Transverse colon (tissue), 4 donors: Measurements from ENCODE around the gene THSD8. TPM values are rescaled to one million over a fixed set of nuclear protein-coding genes. Genes with fewer than 3 reads are reported as not detected.

Experiments
- DNase-seq: peaks from one replicate; pipeline ENCODE4 v3.0.0-alpha.2; 2019
- H3K27ac ChIP-seq, 4 donors: fragments of 200-600 bp; sonication (generic); 2 replicates each; pipeline ENCODE4 v1.5.1; 2016 to 2018; ENCODE audit warnings: inconsistent platforms in 4 of 4
- H3K27me3 ChIP-seq: fragments of 200-600 bp; sonication (generic); 2 replicates; pipeline ENCODE4 v1.5.1; 2017; ENCODE audit warnings: inconsistent platforms
- H3K36me3 ChIP-seq, 4 donors: fragments of 200-600 bp; sonication (generic); 2 replicates each; pipeline ENCODE4 v1.5.1; 2017 to 2019; ENCODE audit warnings: inconsistent platforms in 4 of 4
- H3K4me1 ChIP-seq, 4 donors: fragments of 200-600 bp; sonication (generic); 2 replicates each; pipeline ENCODE4 v1.5.1; 2017 to 2020; ENCODE audit warnings: inconsistent platforms in 4 of 4
- H3K4me3 ChIP-seq, 4 donors: fragments of 200-600 bp; sonication (generic); 1 replicate in 1 of 4; 2 replicates in 3 of 4; pipeline versions ENCODE4 v1.5.1 to v1.6.1; 2017 to 2019; ENCODE audit warnings: inconsistent platforms in 4 of 4
- H3K9me3 ChIP-seq, 2 donors: fragments of 200-600 bp; sonication (generic); 2 replicates each; pipeline ENCODE4 v1.5.1; 2017 to 2019; ENCODE audit warnings: inconsistent platforms in 2 of 2
- EP300 ChIP-seq: sonication (generic); formaldehyde crosslinking; IDR thresholded peaks from one replicate; pipeline ENCODE4 v1.6.1; 2017; ENCODE audit warnings: antibody characterized with exemption, low read depth
- POLR2A ChIP-seq: fragments of 450-650 bp; IDR thresholded peaks from one replicate; pipeline ENCODE4 v1.6.1; 2016; ENCODE audit warnings: antibody characterized with exemption, mild to moderate bottlenecking, moderate library complexity
- POLR2AphosphoS5 ChIP-seq, 3 donors: sonication (generic); formaldehyde crosslinking; IDR thresholded peaks; one replicate each; pipeline ENCODE4 v1.6.1; 2016; ENCODE audit warnings: antibody characterized with exemption in 3 of 3
- WGBS, 2 donors: methylation state at CpG; one replicate each; pipeline ENCODE4 v1.1.5; 2018; ENCODE audit warnings: low coverage in 1 of 2; 5-methylcytosine and 5-hydroxymethylcytosine counted together
- in situ Hi-C, 4 donors: fragments of 200-750 bp; cut with MboI; loops; one replicate each; pipeline versions ENCODE4 v1.15.0 to v1.15.1; 2017; ENCODE audit warnings: low sequenced_read_pairs in 3 of 4, low pct_ligation_motif_present in 1 of 4, low pct_unique_long_range_greater_than_20kb in 1 of 4
- intact Hi-C: fragments of 100-400 bp; cut with DNase I; formaldehyde crosslinking; loops from one replicate; pipeline ENCODE4 v1.15.1; 2023; ENCODE audit warnings: low total_unique reads
- total RNA-seq, 4 donors: library from RNA; depleted of rRNA; stranded (reverse); fragments of >200 nt; gene quantifications; one replicate each; pipeline ENCODE4 v1.1.0, GENCODE V29; 2016
- TF ChIP-seq, protein P1 (sequence below), 5 experiments: fragments of 200-600 bp in 3 of 5; fragments of 450-650 bp in 2 of 5; sonication (generic) in 3 of 5; IDR thresholded peaks; 1 replicate in 2 of 5; 2 replicates in 3 of 5; pipeline ENCODE4 v1.5.1; 2016 to 2017; ENCODE audit warnings: antibody characterized with exemption in 5 of 5, inconsistent platforms in 3 of 5, mild to moderate bottlenecking in 2 of 5, moderate library complexity in 1 of 5

THSD8 gene
- total RNA-seq, 4 donors from 2014 or later, result 1.6 TPM; not detected in 3

DNA sequence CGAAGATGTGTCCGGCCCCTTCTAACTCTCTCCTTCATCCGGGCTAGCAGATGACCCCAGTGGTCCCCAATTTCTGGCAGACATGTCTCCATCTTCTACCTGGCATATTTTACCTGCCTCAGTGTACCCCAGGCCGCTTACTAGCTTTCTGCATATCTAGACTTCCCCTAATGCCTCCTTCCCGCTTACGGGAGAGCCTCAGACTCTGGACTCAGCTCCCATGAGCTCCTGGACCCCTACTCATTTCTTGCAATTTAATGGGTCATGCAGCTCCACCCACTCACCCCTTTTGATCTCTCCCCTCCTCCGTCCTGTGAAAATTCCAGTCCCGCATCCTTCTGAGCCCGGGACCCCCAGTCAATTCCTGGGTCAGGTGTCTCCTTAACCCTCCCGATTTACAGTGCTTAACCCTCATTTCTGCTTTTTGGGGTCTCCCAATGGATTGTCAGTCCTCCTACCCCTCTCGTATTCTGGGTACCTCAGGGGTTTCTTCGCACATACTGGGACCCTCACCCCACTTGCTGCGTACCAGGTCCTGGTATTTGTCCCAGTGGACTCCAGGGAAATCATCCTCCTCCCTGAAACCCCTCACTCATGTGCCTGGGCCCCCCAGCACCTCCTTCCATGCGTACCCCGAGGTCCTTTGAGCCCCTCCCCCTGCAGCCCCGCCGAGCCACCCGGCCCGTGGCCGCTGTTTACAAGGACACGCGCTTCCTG lies 11.1 kb upstream of the THSD8 start:
- 1 to 2% methylated on average over 8 to 22 of the region's 22 CpGs for WGBS, 2 donors
- Histone ChIP-seq H3K27ac (peak overlapping the region; percentile 97 to 99 (median 98)), H3K4me3 (peak overlapping the region; percentile 56 to 90 (median 87)), H3K36me3 (no peaks in the 10 kb centered on the region), H3K9me3 (no peaks in the 10 kb centered on the region), H3K27me3 (no peaks in the 10 kb centered on the region), H3K4me1 (peaks cover 29 to 64% (median 55%) of the 10 kb centered on the region in 4 donors)
- intact Hi-C loops, result no loop called here
- in situ Hi-C loops, result no loop called here
- TF ChIP-seq POLR2AphosphoS5 (IDR thresholded peaks at IDR 0.05), result no peak
- TF ChIP-seq, protein P1, sequence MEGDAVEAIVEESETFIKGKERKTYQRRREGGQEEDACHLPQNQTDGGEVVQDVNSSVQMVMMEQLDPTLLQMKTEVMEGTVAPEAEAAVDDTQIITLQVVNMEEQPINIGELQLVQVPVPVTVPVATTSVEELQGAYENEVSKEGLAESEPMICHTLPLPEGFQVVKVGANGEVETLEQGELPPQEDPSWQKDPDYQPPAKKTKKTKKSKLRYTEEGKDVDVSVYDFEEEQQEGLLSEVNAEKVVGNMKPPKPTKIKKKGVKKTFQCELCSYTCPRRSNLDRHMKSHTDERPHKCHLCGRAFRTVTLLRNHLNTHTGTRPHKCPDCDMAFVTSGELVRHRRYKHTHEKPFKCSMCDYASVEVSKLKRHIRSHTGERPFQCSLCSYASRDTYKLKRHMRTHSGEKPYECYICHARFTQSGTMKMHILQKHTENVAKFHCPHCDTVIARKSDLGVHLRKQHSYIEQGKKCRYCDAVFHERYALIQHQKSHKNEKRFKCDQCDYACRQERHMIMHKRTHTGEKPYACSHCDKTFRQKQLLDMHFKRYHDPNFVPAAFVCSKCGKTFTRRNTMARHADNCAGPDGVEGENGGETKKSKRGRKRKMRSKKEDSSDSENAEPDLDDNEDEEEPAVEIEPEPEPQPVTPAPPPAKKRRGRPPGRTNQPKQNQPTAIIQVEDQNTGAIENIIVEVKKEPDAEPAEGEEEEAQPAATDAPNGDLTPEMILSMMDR (IDR thresholded peaks at IDR 0.05), result no peak
- TF ChIP-seq POLR2A, result no peak
- no peak for TF ChIP-seq EP300
- no peak for DNase-seq

DNA sequence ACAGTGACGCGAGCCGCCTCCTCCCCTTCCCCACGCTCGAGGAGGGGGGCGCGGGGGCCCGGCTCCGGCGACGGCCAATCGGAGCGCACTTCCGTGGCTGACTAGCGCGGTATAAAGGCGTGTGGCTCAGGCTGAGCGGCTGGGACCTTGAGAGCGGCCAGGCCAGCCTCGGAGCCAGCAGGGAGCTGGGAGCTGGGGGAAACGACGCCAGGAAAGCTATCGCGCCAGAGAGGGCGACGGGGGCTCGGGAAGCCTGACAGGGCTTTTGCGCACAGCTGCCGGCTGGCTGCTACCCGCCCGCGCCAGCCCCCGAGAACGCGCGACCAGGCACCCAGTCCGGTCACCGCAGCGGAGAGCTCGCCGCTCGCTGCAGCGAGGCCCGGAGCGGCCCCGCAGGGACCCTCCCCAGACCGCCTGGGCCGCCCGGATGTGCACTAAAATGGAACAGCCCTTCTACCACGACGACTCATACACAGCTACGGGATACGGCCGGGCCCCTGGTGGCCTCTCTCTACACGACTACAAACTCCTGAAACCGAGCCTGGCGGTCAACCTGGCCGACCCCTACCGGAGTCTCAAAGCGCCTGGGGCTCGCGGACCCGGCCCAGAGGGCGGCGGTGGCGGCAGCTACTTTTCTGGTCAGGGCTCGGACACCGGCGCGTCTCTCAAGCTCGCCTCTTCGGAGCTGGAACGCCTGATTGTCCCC lies 10.4 kb upstream of the THSD8 start, which contains the start of gene JUNB:
JUNB (plus strand) TSS at position 142 of the 706 bp plus-strand sequence; CDS start at position 428, 286 bp downstream.
- Histone ChIP-seq H3K4me1 (peaks cover 28 to 64% (median 55%) of the 10 kb centered on the region in 4 donors), H3K9me3 (no peaks in the 10 kb centered on the region), H3K27me3 (no peaks in the 10 kb centered on the region), H3K27ac (peak within 1 kb of the TSS; percentile 97 to 99 (median 98)), H3K4me3 (peak within 1 kb of the TSS; percentile 56 to 90 (median 87)), H3K36me3 (no peaks in the 10 kb centered on the region)
- in situ Hi-C loops, result no loop called here
- intact Hi-C loops, result no loop called here
- TF ChIP-seq, protein P1 (IDR thresholded peaks at IDR 0.05), result peak in 2 of 5 experiments; percentile 21 to 48
- TF ChIP-seq POLR2AphosphoS5 (IDR thresholded peaks at IDR 0.05) (peak; percentile 100), EP300 (peak; percentile 99), POLR2A (peak; percentile 100)
- peak; percentile 99 for DNase-seq
- 0% methylated on average over 51 of the region's 73 CpGs; no CpG with 5 or more reads in 1 of the 2 donors for WGBS, 2 donors

DNA sequence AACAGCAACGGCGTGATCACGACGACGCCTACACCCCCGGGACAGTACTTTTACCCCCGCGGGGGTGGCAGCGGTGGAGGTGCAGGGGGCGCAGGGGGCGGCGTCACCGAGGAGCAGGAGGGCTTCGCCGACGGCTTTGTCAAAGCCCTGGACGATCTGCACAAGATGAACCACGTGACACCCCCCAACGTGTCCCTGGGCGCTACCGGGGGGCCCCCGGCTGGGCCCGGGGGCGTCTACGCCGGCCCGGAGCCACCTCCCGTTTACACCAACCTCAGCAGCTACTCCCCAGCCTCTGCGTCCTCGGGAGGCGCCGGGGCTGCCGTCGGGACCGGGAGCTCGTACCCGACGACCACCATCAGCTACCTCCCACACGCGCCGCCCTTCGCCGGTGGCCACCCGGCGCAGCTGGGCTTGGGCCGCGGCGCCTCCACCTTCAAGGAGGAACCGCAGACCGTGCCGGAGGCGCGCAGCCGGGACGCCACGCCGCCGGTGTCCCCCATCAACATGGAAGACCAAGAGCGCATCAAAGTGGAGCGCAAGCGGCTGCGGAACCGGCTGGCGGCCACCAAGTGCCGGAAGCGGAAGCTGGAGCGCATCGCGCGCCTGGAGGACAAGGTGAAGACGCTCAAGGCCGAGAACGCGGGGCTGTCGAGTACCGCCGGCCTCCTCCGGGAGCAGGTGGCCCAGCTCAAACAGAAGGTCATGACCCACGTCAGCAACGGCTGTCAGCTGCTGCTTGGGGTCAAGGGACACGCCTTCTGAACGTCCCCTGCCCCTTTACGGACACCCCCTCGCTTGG lies 9.6 kb upstream of the THSD8 start:
- TF ChIP-seq POLR2AphosphoS5 (IDR thresholded peaks at IDR 0.05), result peak; percentile 77 to 97 (median 87)
- TF ChIP-seq, protein P1 (IDR thresholded peaks at IDR 0.05), result peak in 1 of 5 experiments; percentile 20
- TF ChIP-seq POLR2A, result peak; percentile 59
- no peak for TF ChIP-seq EP300
- in situ Hi-C loops, result no loop called here

More for the DNA sequence above, 9.6 kb upstream of the THSD8 start:
- peak overlapping the region; percentile 97 to 99 (median 98) for H3K27ac ChIP-seq
- H3K4me3 ChIP-seq, result peak overlapping the region; percentile 38 to 90 (median 87)
- H3K4me1 ChIP-seq, result peaks cover 21 to 60% (median 47%) of the 10 kb centered on the region in 4 donors
- 0% methylated on average over 51 of the region's 84 CpGs; no CpG with 5 or more reads in 1 of the 2 donors for WGBS, 2 donors
- peak; percentile 79 for DNase-seq
- H3K9me3 ChIP-seq, result no peaks in the 10 kb centered on the region
- intact Hi-C loops, result no loop called here
- H3K36me3 ChIP-seq, result no peaks in the 10 kb centered on the region
- no peaks in the 10 kb centered on the region for H3K27me3 ChIP-seq
